HEK293 (cell line): ENCODE data around the gene CD274.

ENCODE experiments used
- PRDM1 ChIP-seq: fragments of 450-650 bp; formaldehyde crosslinking; IDR thresholded peaks from 2 replicates; pipeline ENCODE4; 2016; ENCODE audit warnings: missing biosample characterization, missing genetic modification characterization
- SP7 ChIP-seq: fragments of 450-650 bp; formaldehyde crosslinking; IDR thresholded peaks from 2 replicates; pipeline ENCODE4 v1.5.1; 2016; ENCODE audit warnings: missing biosample characterization, missing genetic modification characterization
- ZNF23 ChIP-seq: fragments of 450-650 bp; formaldehyde crosslinking; IDR thresholded peaks from 2 replicates; pipeline ENCODE4 v1.5.1; 2016; ENCODE audit warnings: missing biosample characterization, missing genetic modification characterization, borderline replicate concordance
- TF ChIP-seq, protein P1 (sequence below): fragments of 450-650 bp; formaldehyde crosslinking; IDR thresholded peaks from 2 replicates; pipeline ENCODE4 v1.5.1; 2016; ENCODE audit warnings: missing biosample characterization, missing genetic modification characterization

DNA sequence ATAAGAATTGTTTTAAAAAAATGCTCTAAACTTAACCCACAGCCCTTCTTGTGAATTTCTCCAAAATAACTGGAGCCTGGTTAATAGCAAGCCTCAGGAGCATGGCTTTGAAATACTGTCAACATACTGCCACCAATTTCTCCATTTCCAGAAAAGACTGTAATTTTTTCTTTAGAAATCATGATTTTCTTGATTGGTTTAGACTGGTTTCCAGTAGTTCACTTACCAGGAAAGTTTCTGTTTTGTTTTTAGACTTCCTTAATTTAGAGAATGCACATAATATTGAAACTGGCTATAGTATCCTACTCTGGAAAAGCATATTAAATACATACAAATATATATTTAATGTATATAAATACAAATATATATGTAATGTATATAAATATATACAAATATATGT, 4.5 kb upstream of the CD274 start:
- no peak for TF ChIP-seq PRDM1 (tag by site-specific recombination)
- TF ChIP-seq, protein P1, sequence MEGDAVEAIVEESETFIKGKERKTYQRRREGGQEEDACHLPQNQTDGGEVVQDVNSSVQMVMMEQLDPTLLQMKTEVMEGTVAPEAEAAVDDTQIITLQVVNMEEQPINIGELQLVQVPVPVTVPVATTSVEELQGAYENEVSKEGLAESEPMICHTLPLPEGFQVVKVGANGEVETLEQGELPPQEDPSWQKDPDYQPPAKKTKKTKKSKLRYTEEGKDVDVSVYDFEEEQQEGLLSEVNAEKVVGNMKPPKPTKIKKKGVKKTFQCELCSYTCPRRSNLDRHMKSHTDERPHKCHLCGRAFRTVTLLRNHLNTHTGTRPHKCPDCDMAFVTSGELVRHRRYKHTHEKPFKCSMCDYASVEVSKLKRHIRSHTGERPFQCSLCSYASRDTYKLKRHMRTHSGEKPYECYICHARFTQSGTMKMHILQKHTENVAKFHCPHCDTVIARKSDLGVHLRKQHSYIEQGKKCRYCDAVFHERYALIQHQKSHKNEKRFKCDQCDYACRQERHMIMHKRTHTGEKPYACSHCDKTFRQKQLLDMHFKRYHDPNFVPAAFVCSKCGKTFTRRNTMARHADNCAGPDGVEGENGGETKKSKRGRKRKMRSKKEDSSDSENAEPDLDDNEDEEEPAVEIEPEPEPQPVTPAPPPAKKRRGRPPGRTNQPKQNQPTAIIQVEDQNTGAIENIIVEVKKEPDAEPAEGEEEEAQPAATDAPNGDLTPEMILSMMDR (tag by site-specific recombination): no peak
- no peak for TF ChIP-seq ZNF23 (tag by site-specific recombination)
- TF ChIP-seq SP7 (tag by site-specific recombination): no peak
